ENCODE measurements around the gene PCDHGA11. TPM values are rescaled to one million over a fixed set of nuclear protein-coding genes. Genes with fewer than 3 reads are reported as not detected.
"Not testable (repeated sequence)": the region's sequence is repeated elsewhere in the genome, so short reads cannot be mapped to it uniquely, and the experiment has no call there.

The PCDHGA11 gene
- total RNA-seq, 1 experiment from 2014 or later, result 8.4 TPM

GRCh38 chr5:141430332-141431113 is 9.7 kb downstream of the PCDHGA11 start, which contains the start of gene PCDHGA12:
Gene PCDHGA12 (plus strand): TSS chr5:141430507. CDS start chr5:141430760, 253 bp downstream.
- peaks cover 72% of the 10 kb centered on the region for H3K36me3 Mint-ChIP-seq
- peaks cover 55% of the 10 kb centered on the region for H3K9me3 Mint-ChIP-seq
- no peak within 1 kb of the TSS for H3K27ac Mint-ChIP-seq
- POLR2A ChIA-PET, result interaction anchor here (0.8 to 0.9 kb wide), 2 partner anchors 45 to 83 kb away, joined by 3 to 4 read pairs; partner anchors contain the start of gene PCDHGC3
- peak; percentile 43; the same call in 1 of the 2 replicates for ATAC-seq
- TF ChIP-seq, protein P1, sequence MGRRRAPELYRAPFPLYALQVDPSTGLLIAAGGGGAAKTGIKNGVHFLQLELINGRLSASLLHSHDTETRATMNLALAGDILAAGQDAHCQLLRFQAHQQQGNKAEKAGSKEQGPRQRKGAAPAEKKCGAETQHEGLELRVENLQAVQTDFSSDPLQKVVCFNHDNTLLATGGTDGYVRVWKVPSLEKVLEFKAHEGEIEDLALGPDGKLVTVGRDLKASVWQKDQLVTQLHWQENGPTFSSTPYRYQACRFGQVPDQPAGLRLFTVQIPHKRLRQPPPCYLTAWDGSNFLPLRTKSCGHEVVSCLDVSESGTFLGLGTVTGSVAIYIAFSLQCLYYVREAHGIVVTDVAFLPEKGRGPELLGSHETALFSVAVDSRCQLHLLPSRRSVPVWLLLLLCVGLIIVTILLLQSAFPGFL (CRISPR knock-in tag; IDR thresholded peaks at IDR 0.05; ENCODE audit: borderline replicate concordance), result no peak
- TF ChIP-seq FOXP1 (CRISPR knock-in tag; IDR thresholded peaks at IDR 0.05; ENCODE audit: borderline replicate concordance), result no peak
- no peak for TF ChIP-seq ZNF317 (CRISPR knock-in tag; IDR thresholded peaks at IDR 0.05; ENCODE audit: borderline replicate concordance, low read depth)
- no peak for TF ChIP-seq NFYB (CRISPR knock-in tag; conservative IDR thresholded peaks at IDR 0.05; ENCODE audit: low read depth)
- no peak for TF ChIP-seq NR2C2 (CRISPR knock-in tag; IDR thresholded peaks at IDR 0.05)
- no peak for TF ChIP-seq ETV6 (CRISPR knock-in tag; IDR thresholded peaks at IDR 0.05)
- TF ChIP-seq ZNF532 (CRISPR knock-in tag; IDR thresholded peaks at IDR 0.05; ENCODE audit: borderline replicate concordance), result no peak
- TF ChIP-seq, protein P2, sequence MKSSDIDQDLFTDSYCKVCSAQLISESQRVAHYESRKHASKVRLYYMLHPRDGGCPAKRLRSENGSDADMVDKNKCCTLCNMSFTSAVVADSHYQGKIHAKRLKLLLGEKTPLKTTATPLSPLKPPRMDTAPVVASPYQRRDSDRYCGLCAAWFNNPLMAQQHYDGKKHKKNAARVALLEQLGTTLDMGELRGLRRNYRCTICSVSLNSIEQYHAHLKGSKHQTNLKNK (CRISPR knock-in tag; IDR thresholded peaks at IDR 0.05), result no peak
- no peak for TF ChIP-seq NFE2L1 (CRISPR knock-in tag; IDR thresholded peaks at IDR 0.05)
- no peak for TF ChIP-seq JAZF1 (CRISPR knock-in tag; IDR thresholded peaks at IDR 0.05)
- no peak for TF ChIP-seq RORB (CRISPR knock-in tag; IDR thresholded peaks at IDR 0.05)
- TF ChIP-seq, protein P3, sequence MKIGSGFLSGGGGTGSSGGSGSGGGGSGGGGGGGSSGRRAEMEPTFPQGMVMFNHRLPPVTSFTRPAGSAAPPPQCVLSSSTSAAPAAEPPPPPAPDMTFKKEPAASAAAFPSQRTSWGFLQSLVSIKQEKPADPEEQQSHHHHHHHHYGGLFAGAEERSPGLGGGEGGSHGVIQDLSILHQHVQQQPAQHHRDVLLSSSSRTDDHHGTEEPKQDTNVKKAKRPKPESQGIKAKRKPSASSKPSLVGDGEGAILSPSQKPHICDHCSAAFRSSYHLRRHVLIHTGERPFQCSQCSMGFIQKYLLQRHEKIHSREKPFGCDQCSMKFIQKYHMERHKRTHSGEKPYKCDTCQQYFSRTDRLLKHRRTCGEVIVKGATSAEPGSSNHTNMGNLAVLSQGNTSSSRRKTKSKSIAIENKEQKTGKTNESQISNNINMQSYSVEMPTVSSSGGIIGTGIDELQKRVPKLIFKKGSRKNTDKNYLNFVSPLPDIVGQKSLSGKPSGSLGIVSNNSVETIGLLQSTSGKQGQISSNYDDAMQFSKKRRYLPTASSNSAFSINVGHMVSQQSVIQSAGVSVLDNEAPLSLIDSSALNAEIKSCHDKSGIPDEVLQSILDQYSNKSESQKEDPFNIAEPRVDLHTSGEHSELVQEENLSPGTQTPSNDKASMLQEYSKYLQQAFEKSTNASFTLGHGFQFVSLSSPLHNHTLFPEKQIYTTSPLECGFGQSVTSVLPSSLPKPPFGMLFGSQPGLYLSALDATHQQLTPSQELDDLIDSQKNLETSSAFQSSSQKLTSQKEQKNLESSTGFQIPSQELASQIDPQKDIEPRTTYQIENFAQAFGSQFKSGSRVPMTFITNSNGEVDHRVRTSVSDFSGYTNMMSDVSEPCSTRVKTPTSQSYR (CRISPR knock-in tag; IDR thresholded peaks at IDR 0.05), result no peak
- no peak for TF ChIP-seq NR3C1 (CRISPR knock-in tag; conservative IDR thresholded peaks at IDR 0.05; ENCODE audit: low read depth)
- TF ChIP-seq GABPB1 (CRISPR knock-in tag; IDR thresholded peaks at IDR 0.05), result no peak
- no peak within 1 kb of the TSS for H3K4me3 Mint-ChIP-seq
- DNase-seq (ENCODE audit: low spot score), result no peak
- CTCF ChIA-PET, result interaction anchor here (0.9 to 2.7 kb wide), 31 partner anchors 9 to 238 kb away, joined by 3 to 28 read pairs (median 6); partner anchors contain the start of genes PCDHB10, PCDHB14, PCDHB15 and PCDHGA10
- H3K27me3 Mint-ChIP-seq (ENCODE audit: low read depth), result no peaks in the 10 kb centered on the region
- no peaks in the 10 kb centered on the region for H3K4me1 Mint-ChIP-seq

- DNase-seq (ENCODE audit: low spot score) (no peak), ATAC-seq (no peak)
- Mint-ChIP-seq H3K36me3 (peaks cover 66% of the 10 kb centered on the region), H3K9me3 (peaks cover 56% of the 10 kb centered on the region), H3K27me3 (ENCODE audit: low read depth) (no peaks in the 10 kb centered on the region), H3K4me3 (no peak overlapping the region), H3K4me1 (no peaks in the 10 kb centered on the region), H3K27ac (no peak overlapping the region)
- POLR2A ChIA-PET, result no interaction called here
- CTCF ChIA-PET, result interaction anchor here (0.9 to 2.7 kb wide), 18 partner anchors 9 to 197 kb away, joined by 3 to 28 read pairs (median 8); partner anchors contain the start of genes PCDHGA10, PCDHGA11, PCDHGA2 and PCDHGA4
- no peak for TF ChIP-seq ELF4 (CRISPR knock-in tag; IDR thresholded peaks at IDR 0.05; ENCODE audit: low read depth)
These were observed 10.4 kb downstream of the PCDHGA11 start for GRCh38 chr5:141431286-141431685.

DNA sequence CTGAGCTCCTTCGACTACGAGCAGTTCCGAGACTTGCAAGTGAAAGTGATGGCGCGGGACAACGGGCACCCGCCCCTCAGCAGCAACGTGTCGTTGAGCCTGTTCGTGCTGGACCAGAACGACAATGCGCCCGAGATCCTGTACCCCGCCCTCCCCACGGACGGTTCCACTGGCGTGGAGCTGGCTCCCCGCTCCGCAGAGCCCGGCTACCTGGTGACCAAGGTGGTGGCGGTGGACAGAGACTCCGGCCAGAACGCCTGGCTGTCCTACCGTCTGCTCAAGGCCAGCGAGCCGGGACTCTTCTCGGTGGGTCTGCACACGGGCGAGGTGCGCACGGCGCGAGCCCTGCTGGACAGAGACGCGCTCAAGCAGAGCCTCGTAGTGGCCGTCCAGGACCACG is 11.5 kb downstream of the PCDHGA11 start:
- H3K36me3 Mint-ChIP-seq, result peaks cover 55% of the 10 kb centered on the region
- H3K27ac Mint-ChIP-seq; H3K27me3 Mint-ChIP-seq (ENCODE audit: low read depth); H3K4me3 Mint-ChIP-seq; DNase-seq (ENCODE audit: low spot score); POLR2A ChIA-PET; H3K4me1 Mint-ChIP-seq; ATAC-seq: not testable (repeated sequence)
- CTCF ChIA-PET, result interaction anchor here (1.1 to 2.7 kb wide), 3 partner anchors 12 to 125 kb away, joined by 3 to 28 read pairs (median 3); partner anchors contain the start of gene PCDHGA11
- H3K9me3 Mint-ChIP-seq, result peaks cover 50% of the 10 kb centered on the region

GRCh38 chr5:141432726-141433125 is 11.9 kb downstream of the PCDHGA11 start:
- DNase-seq (ENCODE audit: low spot score); POLR2A ChIA-PET; H3K4me1 Mint-ChIP-seq; H3K27me3 Mint-ChIP-seq (ENCODE audit: low read depth); H3K4me3 Mint-ChIP-seq; ATAC-seq; H3K27ac Mint-ChIP-seq: not testable (repeated sequence)
- CTCF ChIA-PET, result interaction anchor here (0.8 kb wide), 1 partner anchor 11 kb away, joined by 3 read pairs; the partner anchor contains the start of gene PCDHGA11
- H3K36me3 Mint-ChIP-seq, result peaks cover 51% of the 10 kb centered on the region
- H3K9me3 Mint-ChIP-seq, result peaks cover 50% of the 10 kb centered on the region
